DND-41 (cell line): ENCODE results near the gene MRM2.

ENCODE experiments used
- ATAC-seq: fragments of 200-7000 bp; cut with Tn5 transposase; 3 replicates; pipeline ENCODE4 v1.9.1; 2021; ENCODE audit warnings: low read depth; ENCODE audit not compliant: insufficient read depth
- DNase-seq: peaks from one replicate; pipeline ENCODE4 v3.0.0-alpha.2; 2020
- H2AFZ ChIP-seq: 2 replicates; pipeline ENCODE4 v1.6.0; 2012; ENCODE audit warnings: low read depth, low read length
- H3K27ac ChIP-seq: 2 replicates; pipeline ENCODE4 v1.5.1; 2012; ENCODE audit warnings: low read length, inconsistent platforms
- H3K27me3 ChIP-seq: fragments of 200-600 bp; sonication (generic); 2 replicates; pipeline ENCODE4 v1.6.0; 2012; ENCODE audit warnings: low read length, mild to moderate bottlenecking, inconsistent platforms; ENCODE audit not compliant: insufficient read depth, poor library complexity
- H3K36me3 ChIP-seq: 2 replicates; pipeline ENCODE4 v1.5.1; 2012; ENCODE audit warnings: low read length, inconsistent platforms; ENCODE audit not compliant: insufficient read depth
- H3K4me1 ChIP-seq: 2 replicates; pipeline ENCODE4 v1.5.1; 2012; ENCODE audit warnings: mild to moderate bottlenecking, low read length; ENCODE audit not compliant: insufficient read depth
- H3K4me2 ChIP-seq: 2 replicates; pipeline ENCODE4 v1.6.0; 2012; ENCODE audit warnings: mild to moderate bottlenecking, moderate library complexity, low read length, inconsistent platforms; ENCODE audit not compliant: insufficient read depth
- H3K4me3 ChIP-seq, 2 experiments: fragments of 200-600 bp in 1 of 2; shearing (Covaris generic) in 1 of 2; 2 replicates each; pipeline ENCODE4 v1.5.1; 2012 to 2016; ENCODE audit warnings: inconsistent platforms in 2 of 2, low read length in 2 of 2, mild to moderate bottlenecking in 2 of 2, low read depth in 1 of 2, moderate library complexity in 1 of 2
- H3K79me2 ChIP-seq: 2 replicates; pipeline ENCODE4 v1.6.0; 2012; ENCODE audit warnings: low read length, inconsistent platforms; ENCODE audit not compliant: insufficient read depth
- H3K9ac ChIP-seq: 2 replicates; pipeline ENCODE4 v1.6.0; 2012; ENCODE audit warnings: low read depth, mild to moderate bottlenecking, inconsistent platforms, low read length, moderate library complexity
- H3K9me3 ChIP-seq: 2 replicates; pipeline ENCODE4 v1.5.1; 2012; ENCODE audit warnings: low read length, moderate library complexity, mild to moderate bottlenecking, inconsistent platforms; ENCODE audit not compliant: insufficient read depth, severe bottlenecking
- H4K20me1 ChIP-seq: 2 replicates; pipeline ENCODE4 v1.6.0; 2012; ENCODE audit warnings: low read length; ENCODE audit not compliant: insufficient read depth
- CTCF ChIP-seq: IDR thresholded peaks from 2 replicates; pipeline ENCODE4 v1.5.1; 2012; ENCODE audit warnings: borderline replicate concordance, low read length, moderate library complexity, mild to moderate bottlenecking; ENCODE audit not compliant: poor library complexity, severe bottlenecking; ENCODE audit errors: extremely low read depth
- EZH2 ChIP-seq: IDR thresholded peaks from 3 replicates; pipeline ENCODE4 v1.6.1; 2012; ENCODE audit warnings: borderline replicate concordance, low read depth, mild to moderate bottlenecking, moderate library complexity, low read length, inconsistent platforms; ENCODE audit not compliant: severe bottlenecking

The MRM2 gene

GRCh38 chr7:2220030-2220429, 22.0 kb downstream of the MRM2 start:
- H3K27ac ChIP-seq = no peak overlapping the region
- no peaks in the 10 kb centered on the region for H3K27me3 ChIP-seq
- TF ChIP-seq EZH2 (no peak), CTCF (no peak)
- no peaks in the 10 kb centered on the region for H3K9me3 ChIP-seq
- H4K20me1 ChIP-seq = peaks cover 41% of the 10 kb centered on the region
- no peak overlapping the region for H3K4me3 ChIP-seq
- H3K4me1 ChIP-seq = no peaks in the 10 kb centered on the region
- H3K4me2 ChIP-seq = no peak overlapping the region
- no peak overlapping the region for H2AFZ ChIP-seq
- peaks cover 97% of the 10 kb centered on the region for H3K36me3 ChIP-seq
- no peak for DNase-seq
- ATAC-seq = no peak
- no peak overlapping the region for H3K9ac ChIP-seq
- H3K79me2 ChIP-seq = peaks cover 18% of the 10 kb centered on the region

GRCh38 chr7:2219606-2220005, 22.4 kb downstream of the MRM2 start:
- Histone ChIP-seq H3K27ac (no peak overlapping the region), H3K9ac (no peak overlapping the region), H3K9me3 (no peaks in the 10 kb centered on the region), H3K4me1 (no peaks in the 10 kb centered on the region), H4K20me1 (peaks cover 37% of the 10 kb centered on the region), H2AFZ (no peak overlapping the region), H3K79me2 (peaks cover 14% of the 10 kb centered on the region; the same call in 1 of the 2 replicates), H3K4me3 (no peak overlapping the region), H3K4me2 (no peak overlapping the region), H3K27me3 (no peaks in the 10 kb centered on the region), H3K36me3 (peaks cover 95% of the 10 kb centered on the region)
- DNase-seq = no peak
- no peak for ATAC-seq
- TF ChIP-seq CTCF = no peak
- TF ChIP-seq EZH2 = no peak

GRCh38 chr7:2219136-2219535, 22.9 kb downstream of the MRM2 start:
- Histone ChIP-seq H3K4me1 (no peaks in the 10 kb centered on the region), H3K79me2 (peaks cover 10% of the 10 kb centered on the region; the same call in 1 of the 2 replicates), H4K20me1 (peaks cover 32% of the 10 kb centered on the region), H3K4me2 (no peak overlapping the region), H3K9me3 (no peaks in the 10 kb centered on the region), H3K36me3 (peaks cover 95% of the 10 kb centered on the region), H2AFZ (no peak overlapping the region), H3K27ac (no peak overlapping the region), H3K4me3 (no peak overlapping the region), H3K27me3 (no peaks in the 10 kb centered on the region), H3K9ac (no peak overlapping the region)
- ATAC-seq (no peak), DNase-seq (no peak)
- no peak for TF ChIP-seq EZH2
- TF ChIP-seq CTCF = no peak

GRCh38 chr7:2218444-2218785, 23.6 kb downstream of the MRM2 start:
- DNase-seq (no peak), ATAC-seq (no peak)
- Histone ChIP-seq H3K27me3 (no peaks in the 10 kb centered on the region), H3K4me2 (no peak overlapping the region), H4K20me1 (peaks cover 28% of the 10 kb centered on the region), H3K4me1 (no peaks in the 10 kb centered on the region), H3K9ac (no peak overlapping the region), H3K4me3 (no peak overlapping the region), H2AFZ (no peak overlapping the region), H3K9me3 (no peaks in the 10 kb centered on the region), H3K79me2 (peaks cover 10% of the 10 kb centered on the region; the same call in 1 of the 2 replicates), H3K27ac (no peak overlapping the region), H3K36me3 (peaks cover 95% of the 10 kb centered on the region)
- TF ChIP-seq CTCF (no peak), EZH2 (no peak)
